Measurements from ENCODE around the gene HSPA1L. TPM values are rescaled to one million over a fixed set of nuclear protein-coding genes. Genes with fewer than 3 reads are reported as not detected.

Gene HSPA1L
- total and polyA plus RNA-seq, 2 experiments from 2014 or later: 1.0 to 1.4 TPM

GRCh38 chr6:31762356-31762755, 52.7 kb downstream of the HSPA1L start, which contains the start of gene SAPCD1:
TSS of gene SAPCD1 (plus strand) at chr6:31762656. CDS start at chr6:31763055, 399 bp downstream.
- Histone ChIP-seq H3K27ac (no peak within 1 kb of the TSS), H3K9me2 (replicated peaks; ENCODE audit: insufficient read depth) (no peaks in the 10 kb centered on the region), H3K36me3 (replicated peaks; ENCODE audit: insufficient read depth, low read depth) (no peaks in the 10 kb centered on the region), H3K4me1 (ENCODE audit: insufficient read depth) (peaks cover 8% of the 10 kb centered on the region), H3K4me2 (no peak within 1 kb of the TSS), H3K4me3 (no peak within 1 kb of the TSS), H3K79me2 (no peaks in the 10 kb centered on the region), H3K27me3 (no peaks in the 10 kb centered on the region), H2AFZ (no peak within 1 kb of the TSS), H3K9me3 (ENCODE audit: low read depth) (no peaks in the 10 kb centered on the region), H4K20me1 (ENCODE audit: insufficient read depth, poor library complexity, severe bottlenecking) (no peaks in the 10 kb centered on the region)
- TF ChIP-seq EZH2phosphoT487 (IDR thresholded peaks at IDR 0.05; ENCODE audit: low read depth, severe bottlenecking, unreplicated experiment) (no peak), EZH2 (IDR thresholded peaks at IDR 0.05; ENCODE audit: borderline replicate concordance) (no peak), CTCF (IDR thresholded peaks at IDR 0.05; ENCODE audit: poor library complexity) (no peak)
- DNase-seq (ENCODE audit: low spot score): no peak
- WGBS (ENCODE audit: low lambda C conversion rate, missing lambda C conversion rate): 89% methylated on average over 4 of the region's 4 CpGs

- H3K4me3 ChIP-seq: no peak overlapping the region
- H3K4me2 ChIP-seq: no peak overlapping the region
- no peak overlapping the region for H3K27ac ChIP-seq
- H4K20me1 ChIP-seq (ENCODE audit: insufficient read depth, poor library complexity, severe bottlenecking): no peaks in the 10 kb centered on the region
- peaks cover 8% of the 10 kb centered on the region for H3K4me1 ChIP-seq (ENCODE audit: insufficient read depth)
- WGBS (ENCODE audit: low lambda C conversion rate, missing lambda C conversion rate): 97% methylated on average over 8 of the region's 8 CpGs
- H3K9me2 ChIP-seq (replicated peaks; ENCODE audit: insufficient read depth): no peaks in the 10 kb centered on the region
- DNase-seq (ENCODE audit: low spot score): no peak
- H3K36me3 ChIP-seq (replicated peaks; ENCODE audit: insufficient read depth, low read depth): no peaks in the 10 kb centered on the region
- no peaks in the 10 kb centered on the region for H3K9me3 ChIP-seq (ENCODE audit: low read depth)
- H3K27me3 ChIP-seq: no peaks in the 10 kb centered on the region
- no peak overlapping the region for H2AFZ ChIP-seq
- H3K79me2 ChIP-seq: no peaks in the 10 kb centered on the region
- no peak for TF ChIP-seq EZH2 (IDR thresholded peaks at IDR 0.05; ENCODE audit: borderline replicate concordance)
- TF ChIP-seq CTCF (IDR thresholded peaks at IDR 0.05; ENCODE audit: poor library complexity): no peak
- no peak for TF ChIP-seq EZH2phosphoT487 (IDR thresholded peaks at IDR 0.05; ENCODE audit: low read depth, severe bottlenecking, unreplicated experiment)
These were observed 53.7 kb downstream of the HSPA1L start for GRCh38 chr6:31761343-31761742.

GRCh38 chr6:31760790-31761189, 54.3 kb downstream of the HSPA1L start:
- H3K4me3 ChIP-seq: no peak overlapping the region
- H2AFZ ChIP-seq: no peak overlapping the region
- no peaks in the 10 kb centered on the region for H3K27me3 ChIP-seq
- no peak overlapping the region for H3K4me2 ChIP-seq
- DNase-seq (ENCODE audit: low spot score): peak; percentile 8
- WGBS (ENCODE audit: low lambda C conversion rate, missing lambda C conversion rate): 92% methylated on average over 5 of the region's 5 CpGs
- H3K27ac ChIP-seq: no peak overlapping the region
- peaks cover 8% of the 10 kb centered on the region for H3K4me1 ChIP-seq (ENCODE audit: insufficient read depth)
- H3K79me2 ChIP-seq: no peaks in the 10 kb centered on the region
- no peaks in the 10 kb centered on the region for H3K9me3 ChIP-seq (ENCODE audit: low read depth)
- H3K36me3 ChIP-seq (replicated peaks; ENCODE audit: insufficient read depth, low read depth): no peaks in the 10 kb centered on the region
- H3K9me2 ChIP-seq (replicated peaks; ENCODE audit: insufficient read depth): no peaks in the 10 kb centered on the region
- TF ChIP-seq CTCF (IDR thresholded peaks at IDR 0.05; ENCODE audit: poor library complexity): no peak
- no peak for TF ChIP-seq EZH2phosphoT487 (IDR thresholded peaks at IDR 0.05; ENCODE audit: low read depth, severe bottlenecking, unreplicated experiment)
- TF ChIP-seq EZH2 (IDR thresholded peaks at IDR 0.05; ENCODE audit: borderline replicate concordance): no peak
- no peaks in the 10 kb centered on the region for H4K20me1 ChIP-seq (ENCODE audit: insufficient read depth, poor library complexity, severe bottlenecking)

Small RNA genes within 50 kb of the gene (small RNA-seq; reads per million reads assigned to genes)
- gene MSH5-SAPCD1 (not detected), gene RF00019 (not detected), gene SAPCD1 (not detected), gene SNORD48 (891 reads per million, percentile 99 among the genes with 10 or more reads in this experiment), gene SNORD52 (not detected)

Other genes starting within 250 kb of the HSPA1L start
Only the 30 nearest of the 40 such genes appear.
- gene BAG6, start 162.6 kb downstream of the HSPA1L start, total RNA-seq: 113 and 148 TPM in 2 replicates
- 84.6 and 85.7 TPM in 2 replicates for gene BAG6, start 162.6 kb downstream of the HSPA1L start, polyA plus RNA-seq
- gene APOM, start 159.4 kb downstream of the HSPA1L start, total RNA-seq: 9.3 and 10.4 TPM in 2 replicates
- 28.2 and 40.7 TPM in 2 replicates for gene APOM, start 159.4 kb downstream of the HSPA1L start, polyA plus RNA-seq
- gene C6orf47, start 154.5 kb downstream of the HSPA1L start, total RNA-seq: 21.3 and 23.3 TPM in 2 replicates
- gene C6orf47, start 154.5 kb downstream of the HSPA1L start, polyA plus RNA-seq: 19.8 and 25.4 TPM in 2 replicates
- gene GPANK1, start 150.3 kb downstream of the HSPA1L start, total RNA-seq: 11.5 and 18.1 TPM in 2 replicates
- 18.5 and 23.8 TPM in 2 replicates for gene GPANK1, start 150.3 kb downstream of the HSPA1L start, polyA plus RNA-seq
- gene CSNK2B, start 149.2 kb downstream of the HSPA1L start, total RNA-seq: 155 and 185 TPM in 2 replicates
- 181 and 202 TPM in 2 replicates for gene CSNK2B, start 149.2 kb downstream of the HSPA1L start, polyA plus RNA-seq
- gene LY6G5B, start 145.3 kb downstream of the HSPA1L start, total RNA-seq: 2.2 and 5.3 TPM in 2 replicates
- gene LY6G5B, start 145.3 kb downstream of the HSPA1L start, polyA plus RNA-seq: 14.9 and 18.9 TPM in 2 replicates
- 0.32 TPM in 1 of 2 replicates, not detected in the other for gene LY6G5C, start 134.2 kb downstream of the HSPA1L start, total RNA-seq
- gene LY6G5C, start 134.2 kb downstream of the HSPA1L start, polyA plus RNA-seq: 0.63 and 5.0 TPM in 2 replicates
- gene ABHD16A, start 112.0 kb downstream of the HSPA1L start, total RNA-seq: 63.2 and 66.8 TPM in 2 replicates
- 81.3 and 94.7 TPM in 2 replicates for gene ABHD16A, start 112.0 kb downstream of the HSPA1L start, polyA plus RNA-seq
- gene LY6G6F, start 108.4 kb downstream of the HSPA1L start, total RNA-seq: not detected in 2 replicates
- not detected in 2 replicates for gene LY6G6F, start 108.4 kb downstream of the HSPA1L start, polyA plus RNA-seq
- gene LY6G6D, start 99.9 kb downstream of the HSPA1L start, total RNA-seq: 1.3 TPM in 1 of 2 replicates, not detected in the other
- 1.2 and 3.0 TPM in 2 replicates for gene LY6G6D, start 99.9 kb downstream of the HSPA1L start, polyA plus RNA-seq
- not detected in 2 replicates for gene LY6G6C, start 93.5 kb downstream of the HSPA1L start, total RNA-seq
- 0.30 and 0.39 TPM in 2 replicates for gene LY6G6C, start 93.5 kb downstream of the HSPA1L start, polyA plus RNA-seq
- gene MPIG6B, start 91.9 kb downstream of the HSPA1L start, total RNA-seq: not detected in 2 replicates
- 0.33 TPM in 1 of 2 replicates, not detected in the other for gene MPIG6B, start 91.9 kb downstream of the HSPA1L start, polyA plus RNA-seq
- 93.8 and 108 TPM in 2 replicates for gene DDAH2, start 86.0 kb downstream of the HSPA1L start, total RNA-seq
- gene DDAH2, start 86.0 kb downstream of the HSPA1L start, polyA plus RNA-seq: 137 and 157 TPM in 2 replicates
- 454 and 463 TPM in 2 replicates for gene CLIC1, start 78.8 kb downstream of the HSPA1L start, total RNA-seq
- gene CLIC1, start 78.8 kb downstream of the HSPA1L start, polyA plus RNA-seq: 555 and 599 TPM in 2 replicates
- gene MSH5, start 75.3 kb downstream of the HSPA1L start, total RNA-seq: 6.4 and 7.9 TPM in 2 replicates
- 4.9 and 8.5 TPM in 2 replicates for gene MSH5, start 75.3 kb downstream of the HSPA1L start, polyA plus RNA-seq
- gene SAPCD1, start 52.6 kb downstream of the HSPA1L start, total RNA-seq: 1.4 and 4.1 TPM in 2 replicates
- gene SAPCD1, start 52.6 kb downstream of the HSPA1L start, polyA plus RNA-seq: 1.8 and 2.0 TPM in 2 replicates
- 1.5 and 3.4 TPM in 2 replicates for gene VWA7, start 38.0 kb downstream of the HSPA1L start, total RNA-seq
- gene VWA7, start 38.0 kb downstream of the HSPA1L start, polyA plus RNA-seq: 2.8 and 5.2 TPM in 2 replicates
- 23.3 and 36.6 TPM in 2 replicates for gene VARS1, start 19.5 kb downstream of the HSPA1L start, total RNA-seq
- 51.0 and 59.6 TPM in 2 replicates for gene VARS1, start 19.5 kb downstream of the HSPA1L start, polyA plus RNA-seq
- gene LSM2, start 8.3 kb downstream of the HSPA1L start, total RNA-seq: 42.9 and 51.9 TPM in 2 replicates
- 48.7 and 57.9 TPM in 2 replicates for gene LSM2, start 8.3 kb downstream of the HSPA1L start, polyA plus RNA-seq
- gene HSPA1A, start 260 bp upstream of the HSPA1L start, total RNA-seq: 83.3 and 84.3 TPM in 2 replicates
- 50.0 and 82.2 TPM in 2 replicates for gene HSPA1A, start 260 bp upstream of the HSPA1L start, polyA plus RNA-seq
- gene HSPA1B, start 12.5 kb upstream of the HSPA1L start, total RNA-seq: 172 and 177 TPM in 2 replicates
- gene HSPA1B, start 12.5 kb upstream of the HSPA1L start, polyA plus RNA-seq: 82.1 and 111 TPM in 2 replicates
- 402 and 407 TPM in 2 replicates for gene NEU1, start 47.5 kb upstream of the HSPA1L start, total RNA-seq
- 331 and 388 TPM in 2 replicates for gene NEU1, start 47.5 kb upstream of the HSPA1L start, polyA plus RNA-seq
- gene SLC44A4, start 63.7 kb upstream of the HSPA1L start, total RNA-seq: 76.2 and 92.0 TPM in 2 replicates
- gene SLC44A4, start 63.7 kb upstream of the HSPA1L start, polyA plus RNA-seq: 73.5 and 90.8 TPM in 2 replicates
- gene EHMT2, start 82.4 kb upstream of the HSPA1L start, total RNA-seq: 34.1 and 41.9 TPM in 2 replicates
- 40.0 and 44.6 TPM in 2 replicates for gene EHMT2, start 82.4 kb upstream of the HSPA1L start, polyA plus RNA-seq
- gene ZBTB12, start 86.8 kb upstream of the HSPA1L start, total RNA-seq: 4.4 and 4.9 TPM in 2 replicates
- 0.07 TPM in 1 of 2 replicates, not detected in the other for gene ZBTB12, start 86.8 kb upstream of the HSPA1L start, polyA plus RNA-seq
- 46.3 and 48.3 TPM in 2 replicates for gene C2, start 112.4 kb upstream of the HSPA1L start, total RNA-seq
- gene C2, start 112.4 kb upstream of the HSPA1L start, polyA plus RNA-seq: 41.1 and 46.4 TPM in 2 replicates
- 190 and 199 TPM in 2 replicates for gene CFB, start 130.8 kb upstream of the HSPA1L start, total RNA-seq
- 287 and 349 TPM in 2 replicates for gene CFB, start 130.8 kb upstream of the HSPA1L start, polyA plus RNA-seq
- gene NELFE, start 143.7 kb upstream of the HSPA1L start, total RNA-seq: 70.1 and 78.2 TPM in 2 replicates
- 78.7 and 86.9 TPM in 2 replicates for gene NELFE, start 143.7 kb upstream of the HSPA1L start, polyA plus RNA-seq
- 34.2 and 53.2 TPM in 2 replicates for gene SKIC2, start 143.9 kb upstream of the HSPA1L start, total RNA-seq
- 61.7 and 64.3 TPM in 2 replicates for gene SKIC2, start 143.9 kb upstream of the HSPA1L start, polyA plus RNA-seq
- 16.1 and 22.2 TPM in 2 replicates for gene DXO, start 156.9 kb upstream of the HSPA1L start, total RNA-seq
- 39.3 and 43.8 TPM in 2 replicates for gene DXO, start 156.9 kb upstream of the HSPA1L start, polyA plus RNA-seq